Right lobe of liver (tissue), 6 donors: ENCODE data around the gene SYNM. TPM values are rescaled to one million over a fixed set of nuclear protein-coding genes. Genes with fewer than 3 reads are reported as not detected.

Source experiments
- ATAC-seq, 4 donors: fragments of 200-7000 bp; cut with Tn5 transposase; one replicate each; pipeline ENCODE4 v1.9.1; 2020; ENCODE audit warnings: mild to moderate bottlenecking in 4 of 4, moderate library complexity in 4 of 4
- DNase-seq, 3 donors: peaks; one replicate each; pipeline ENCODE4 v3.0.0-alpha.2; 2020
- H3K27ac ChIP-seq, 3 donors: fragments of 200-600 bp; one replicate each; pipeline ENCODE4 v1.8.0; 2022
- H3K27me3 ChIP-seq, 2 donors: fragments of 200-600 bp; one replicate each; pipeline ENCODE4 v1.8.0; 2022
- H3K36me3 ChIP-seq, 4 donors: fragments of 200-600 bp; sonication (generic) in 1 of 4; one replicate each; pipeline versions ENCODE4 v1.5.1 to v1.8.0; 2017 to 2022; ENCODE audit warnings: control low read depth in 1 of 4
- H3K4me1 ChIP-seq, 4 donors: fragments of 200-600 bp; sonication (generic) in 1 of 4; one replicate each; pipeline versions ENCODE4 v1.5.1 to v1.8.0; 2017 to 2022; ENCODE audit warnings: control low read depth in 1 of 4
- H3K4me3 ChIP-seq, 3 donors: fragments of 200-600 bp; one replicate each; pipeline ENCODE4 v1.8.0; 2022
- H3K9me3 ChIP-seq, 4 donors: fragments of 200-600 bp; sonication (generic) in 1 of 4; one replicate each; pipeline versions ENCODE4 v1.5.1 to v1.8.0; 2017 to 2022; ENCODE audit warnings: control low read depth in 1 of 4
- CTCF ChIP-seq, 4 donors: fragments of 200-600 bp in 3 of 4; fragments of 450-650 bp in 1 of 4; IDR thresholded peaks; one replicate each; pipeline versions ENCODE4 v1.5.1 to v1.8.0; 2016 to 2022; ENCODE audit warnings: antibody characterized with exemption in 4 of 4, mild to moderate bottlenecking in 2 of 4
- POLR2A ChIP-seq: fragments of 450-650 bp; IDR thresholded peaks from one replicate; pipeline ENCODE4 v1.6.1; 2017; ENCODE audit warnings: antibody characterized with exemption, mild to moderate bottlenecking
- WGBS: methylation state at CpG from one replicate; pipeline ENCODE4 v1.1.6; 2018; ENCODE audit warnings: low coverage, low lambda C conversion rate; ENCODE audit not compliant: insufficient coverage; ENCODE audit errors: missing lambda C conversion rate; 5-methylcytosine and 5-hydroxymethylcytosine counted together
- intact Hi-C, 2 donors: fragments of 100-400 bp; cut with DNase I; formaldehyde crosslinking; loops; one replicate each; pipeline versions ENCODE4 v1.11.2 to v1.14.1; 2022
- total RNA-seq, 6 experiments: library from RNA; depleted of rRNA in 2 of 6; stranded (reverse); fragments of >200 nt in 2 of 6; fragmentation: NEBNext Ultra II Directional in 3 of 6; extraction: Animal tissue kit (Norgen Biotek cat#: 25700) in 3 of 6; gene quantifications; one replicate each; pipeline versions ENCODE4 v1.1.0 to v1.2.4, GENCODE V29; 2016 to 2023
- donor health status: DM: no; HTN: yes; CAD: no.
- donor health status: DM: no; HTN: no; CAD: no.
- donor health status: DM: no; HTN: no; CAD: no.
- donor health status: DM: no; HTN: yes; CAD: no.
- donor health status: DM: no; HTN: yes; CAD: no.

Gene SYNM
- total RNA-seq, 6 experiments from 2014 or later: 1.6 to 3.5 (median 2.9) TPM

- Histone ChIP-seq H3K4me3 (no peak overlapping the region), H3K27ac (no peak overlapping the region), H3K36me3 (no peaks in the 10 kb centered on the region), H3K9me3 (no peaks in the 10 kb centered on the region), H3K27me3 (no peaks in the 10 kb centered on the region), H3K4me1 (peaks cover 0 to 10% (median 3%) of the 10 kb centered on the region in 4 donors)
- peak in 1 of 4 donors; percentile 2 for ATAC-seq
- DNase-seq: no peak
- no CpG with 5 or more reads among the region's 4 CpGs for WGBS
- intact Hi-C loops: no loop called here
- TF ChIP-seq POLR2A (no peak), CTCF (IDR thresholded peaks at IDR 0.05) (no peak)
Observed at GRCh38 chr15:99132122-99132521, 27.2 kb downstream of the SYNM start.

DNA sequence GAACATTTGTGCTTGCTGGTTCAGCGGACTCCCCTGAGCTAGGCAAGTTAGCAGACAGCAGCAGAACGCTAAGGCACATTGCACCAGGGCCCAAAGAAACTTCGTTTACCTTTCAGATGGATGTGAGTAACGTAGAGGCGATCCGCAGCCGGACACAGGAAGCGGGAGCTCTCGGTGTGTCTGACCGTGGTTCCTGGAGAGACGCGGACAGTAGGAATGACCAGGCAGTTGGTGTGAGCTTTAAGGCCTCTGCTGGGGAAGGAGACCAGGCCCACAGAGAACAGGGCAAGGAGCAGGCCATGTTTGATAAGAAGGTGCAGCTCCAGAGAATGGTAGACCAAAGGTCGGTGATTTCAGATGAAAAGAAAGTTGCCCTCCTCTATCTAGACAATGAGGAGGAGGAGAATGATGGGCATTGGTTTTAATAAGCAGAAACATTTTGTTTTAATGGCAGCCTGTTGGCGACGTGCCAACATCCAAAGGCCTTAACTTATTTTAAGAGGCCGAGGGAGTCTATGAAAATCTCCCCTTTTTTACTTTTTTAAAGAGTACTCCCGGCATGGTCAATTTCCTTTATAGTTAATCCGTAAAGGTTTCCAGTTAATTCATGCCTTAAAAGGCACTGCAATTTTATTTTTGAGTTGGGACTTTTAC, 27.9 kb downstream of the SYNM start:
- no peaks in the 10 kb centered on the region for H3K27me3 ChIP-seq
- intact Hi-C loops: no loop called here
- H3K9me3 ChIP-seq: no peaks in the 10 kb centered on the region
- no peak overlapping the region for H3K27ac ChIP-seq
- 93% methylated on average over 18 of the region's 18 CpGs for WGBS
- ATAC-seq: no peak
- peak in 1 of 3 donors; percentile 21 for DNase-seq
- peaks cover 0 to 4% (median 0%) of the 10 kb centered on the region in 4 donors for H3K36me3 ChIP-seq
- no peak overlapping the region for H3K4me3 ChIP-seq
- peaks cover 0 to 10% (median 3%) of the 10 kb centered on the region in 4 donors for H3K4me1 ChIP-seq
- TF ChIP-seq CTCF (IDR thresholded peaks at IDR 0.05): no peak
- TF ChIP-seq POLR2A: no peak

DNA sequence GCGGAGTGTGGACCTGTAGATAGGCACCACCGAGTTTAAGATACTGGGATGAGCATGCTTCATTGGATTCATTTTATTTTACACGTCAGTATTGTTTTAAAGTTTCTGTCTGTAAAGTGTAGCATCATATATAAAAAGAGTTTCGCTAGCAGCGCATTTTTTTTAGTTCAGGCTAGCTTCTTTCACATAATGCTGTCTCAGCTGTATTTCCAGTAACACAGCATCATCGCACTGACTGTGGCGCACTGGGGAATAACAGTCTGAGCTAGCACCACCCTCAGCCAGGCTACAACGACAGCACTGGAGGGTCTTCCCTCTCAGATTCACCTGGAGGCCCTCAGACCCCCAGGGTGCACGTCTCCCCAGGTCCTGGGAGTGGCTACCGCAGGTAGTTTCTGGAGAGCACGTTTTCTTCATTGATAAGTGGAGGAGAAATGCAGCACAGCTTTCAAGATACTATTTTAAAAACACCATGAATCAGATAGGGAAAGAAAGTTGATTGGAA, 29.5 kb downstream of the SYNM start:
- DNase-seq: peak in 1 of 3 donors; percentile 23
- Histone ChIP-seq H3K4me1 (peaks cover 0 to 10% (median 3%) of the 10 kb centered on the region in 4 donors), H3K4me3 (no peak overlapping the region), H3K9me3 (no peaks in the 10 kb centered on the region), H3K27me3 (no peaks in the 10 kb centered on the region), H3K36me3 (peaks cover 0 to 5% (median 0%) of the 10 kb centered on the region in 4 donors), H3K27ac (no peak overlapping the region)
- intact Hi-C loops: no loop called here
- 80% methylated on average over 10 of the region's 11 CpGs for WGBS
- no peak for ATAC-seq
- TF ChIP-seq POLR2A (no peak), CTCF (IDR thresholded peaks at IDR 0.05) (no peak)

GRCh38 chr15:99135194-99135593, 30.3 kb downstream of the SYNM start:
- intact Hi-C loops: no loop called here
- TF ChIP-seq CTCF (IDR thresholded peaks at IDR 0.05) (no peak), POLR2A (no peak)
- Histone ChIP-seq H3K4me3 (no peak overlapping the region), H3K27ac (no peak overlapping the region), H3K27me3 (no peaks in the 10 kb centered on the region), H3K36me3 (peaks cover 0 to 5% (median 0%) of the 10 kb centered on the region in 4 donors), H3K9me3 (no peaks in the 10 kb centered on the region), H3K4me1 (peaks cover 0 to 10% (median 3%) of the 10 kb centered on the region in 4 donors)
- ATAC-seq (no peak), DNase-seq (no peak)
- 90% methylated on average over 4 of the region's 4 CpGs for WGBS
